HG02798 (cell line): ENCODE results near the gene AGBL4.

Experiments used
- ATAC-seq: cut with Tn5 transposase; IDR thresholded peaks from one replicate; pipeline ENCODE4 v1.9.1; 2021; ENCODE audit warnings: mild to moderate bottlenecking; ENCODE audit not compliant: unreplicated experiment, poor library complexity

Gene AGBL4

DNA sequence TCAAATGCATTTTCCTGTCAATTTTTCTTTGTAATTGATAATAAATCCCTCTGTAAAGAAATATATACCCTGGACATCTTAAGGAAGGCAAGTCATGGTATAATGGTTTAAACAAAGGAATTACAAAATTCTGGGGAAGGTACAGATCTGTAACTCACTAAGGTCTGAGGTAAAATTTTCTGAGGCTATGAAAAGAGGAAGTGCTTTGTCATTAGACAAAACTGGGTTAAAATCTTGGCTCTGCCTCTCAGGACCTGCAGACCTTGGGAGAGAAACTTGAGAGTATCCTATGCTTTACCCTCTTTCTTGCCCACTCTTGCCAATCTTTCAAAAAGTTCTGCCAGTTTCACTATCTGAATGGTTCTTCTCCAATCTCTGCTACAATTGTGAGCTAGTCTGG, 1220.3 kb downstream of the AGBL4 start:
- no peak for ATAC-seq

DNA sequence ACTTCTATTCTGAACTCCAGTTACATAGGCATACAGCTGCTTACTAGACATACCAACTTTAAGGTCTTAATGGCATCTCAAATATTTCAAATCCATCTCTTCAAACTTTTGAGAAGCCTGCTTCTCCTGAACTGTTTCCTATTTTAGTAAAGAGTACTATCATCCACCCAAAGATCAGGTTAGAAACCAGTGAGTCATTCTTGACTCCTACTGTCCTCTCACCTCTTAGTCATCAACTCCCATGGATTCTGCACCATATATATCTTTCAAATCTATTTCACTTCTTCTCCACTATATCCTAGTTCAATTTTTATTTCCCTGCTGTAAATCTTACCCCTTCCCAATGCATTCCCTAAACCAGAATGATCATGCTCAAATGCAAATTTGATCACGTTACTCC, 1228.9 kb downstream of the AGBL4 start:
- no peak for ATAC-seq

DNA sequence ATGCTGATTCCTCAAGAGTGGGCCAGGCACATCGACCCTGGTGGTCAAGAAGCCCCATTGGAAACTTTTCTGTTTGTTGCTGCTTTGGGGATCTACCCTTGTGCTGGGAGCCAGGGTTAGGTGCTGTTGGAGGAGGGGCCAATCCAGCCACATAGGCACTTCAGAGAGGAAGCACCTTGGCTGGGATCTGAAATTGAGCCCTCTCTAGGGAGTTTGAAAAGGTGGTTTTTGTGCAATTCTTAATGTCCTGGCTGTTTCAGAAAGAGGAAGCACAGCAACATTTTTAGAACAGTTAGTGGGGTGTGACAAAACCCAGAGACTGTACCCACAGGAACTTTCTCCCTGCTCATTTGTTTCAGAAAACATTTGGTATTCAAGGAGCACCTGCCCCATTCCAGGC, 1229.9 kb downstream of the AGBL4 start:
- peak; percentile 72 for ATAC-seq

DNA sequence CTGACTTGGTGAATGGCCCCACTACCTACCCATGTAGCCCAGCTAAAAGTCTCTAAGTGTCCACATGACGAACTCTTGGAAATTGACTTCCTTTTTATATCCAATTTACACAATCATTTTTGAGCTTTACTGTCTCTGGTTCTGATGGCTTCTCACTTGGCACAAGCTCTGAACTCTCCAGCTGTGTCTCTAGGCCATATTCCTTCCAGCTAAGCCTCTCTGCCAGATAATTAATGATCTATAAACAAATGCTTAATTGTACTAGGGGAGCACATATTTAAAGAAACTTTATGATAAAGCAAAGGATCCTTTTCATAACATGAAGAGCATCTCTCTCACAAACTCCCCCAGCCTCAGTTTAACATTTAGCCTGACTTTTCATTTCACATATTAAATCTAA, 1230.8 kb downstream of the AGBL4 start:
- no peak for ATAC-seq

DNA sequence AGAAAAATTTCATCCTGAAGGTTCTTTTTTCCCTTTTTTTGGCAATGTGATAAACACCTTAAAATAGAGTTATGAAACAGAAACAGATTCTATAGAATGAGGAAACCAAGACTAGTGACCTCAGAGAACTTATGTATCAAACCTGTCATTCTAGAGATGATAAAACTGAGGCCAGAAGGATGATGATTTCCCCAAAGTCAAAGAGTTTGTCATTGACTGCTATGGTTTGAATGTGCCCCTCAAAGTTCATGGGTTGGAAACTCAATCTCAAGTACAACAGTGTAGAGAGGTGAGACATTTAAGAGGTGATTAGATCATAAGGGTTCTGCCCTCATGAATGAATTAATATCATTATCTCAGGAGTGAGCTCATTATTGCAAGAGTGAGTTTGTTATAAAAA, 1233.4 kb downstream of the AGBL4 start:
- no peak for ATAC-seq

DNA sequence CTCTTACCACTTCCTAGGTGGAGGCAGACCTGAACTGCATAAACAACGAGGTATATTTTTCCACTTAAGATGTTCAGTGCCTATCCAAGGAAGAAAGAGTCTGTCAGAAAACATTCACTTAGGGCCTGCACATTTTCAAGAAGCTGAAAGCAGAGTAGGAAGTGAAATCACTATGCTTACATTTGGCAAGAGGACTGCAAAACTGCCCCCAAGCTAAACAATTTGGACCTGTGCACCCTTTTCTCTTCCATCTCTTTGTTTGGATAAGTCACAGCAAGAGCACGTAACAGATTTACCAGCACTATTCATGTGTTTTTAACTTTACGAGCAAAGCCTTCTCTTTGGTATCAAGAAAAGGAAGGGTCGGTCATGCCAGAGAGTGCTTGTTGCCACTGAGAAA, 1233.9 kb downstream of the AGBL4 start:
- no peak for ATAC-seq

DNA sequence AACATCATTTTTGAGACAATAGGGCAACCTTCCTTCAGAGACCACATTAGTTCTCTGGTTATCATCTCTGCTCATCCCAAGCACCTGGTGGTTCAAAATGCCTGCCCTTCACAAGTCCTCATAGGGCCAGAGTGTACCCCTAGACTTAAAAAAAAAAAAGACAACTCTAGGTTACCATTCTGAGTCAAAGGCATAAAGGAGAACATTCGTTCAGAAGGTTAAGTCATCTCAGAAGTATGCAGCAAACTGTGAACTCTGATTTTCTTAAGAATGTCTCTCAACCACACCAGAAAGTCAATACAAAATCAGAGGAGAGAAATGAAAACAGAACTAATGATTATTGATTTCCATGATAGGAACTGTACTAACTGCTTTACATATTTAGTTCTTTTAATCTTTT, 1237.9 kb downstream of the AGBL4 start:
- ATAC-seq = no peak

DNA sequence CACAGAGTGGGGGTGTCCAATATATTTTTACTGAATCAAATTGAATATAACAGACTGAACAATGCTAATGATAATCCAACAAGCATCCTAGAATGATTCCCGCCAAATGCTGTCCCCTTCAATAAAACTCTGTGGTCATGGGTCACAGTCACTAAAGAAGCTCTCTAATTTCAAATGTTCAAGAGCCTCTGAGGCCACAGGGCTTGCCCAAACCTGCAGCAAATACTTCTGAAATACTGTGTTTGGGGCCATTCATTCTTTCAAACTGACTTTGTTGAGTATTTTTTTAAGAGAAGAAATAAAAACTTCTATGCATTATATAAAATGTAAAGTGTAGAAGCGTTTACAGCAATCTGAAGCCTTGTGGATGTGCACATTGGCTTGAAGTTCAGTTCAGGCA, 1239.5 kb downstream of the AGBL4 start:
- ATAC-seq = no peak

DNA sequence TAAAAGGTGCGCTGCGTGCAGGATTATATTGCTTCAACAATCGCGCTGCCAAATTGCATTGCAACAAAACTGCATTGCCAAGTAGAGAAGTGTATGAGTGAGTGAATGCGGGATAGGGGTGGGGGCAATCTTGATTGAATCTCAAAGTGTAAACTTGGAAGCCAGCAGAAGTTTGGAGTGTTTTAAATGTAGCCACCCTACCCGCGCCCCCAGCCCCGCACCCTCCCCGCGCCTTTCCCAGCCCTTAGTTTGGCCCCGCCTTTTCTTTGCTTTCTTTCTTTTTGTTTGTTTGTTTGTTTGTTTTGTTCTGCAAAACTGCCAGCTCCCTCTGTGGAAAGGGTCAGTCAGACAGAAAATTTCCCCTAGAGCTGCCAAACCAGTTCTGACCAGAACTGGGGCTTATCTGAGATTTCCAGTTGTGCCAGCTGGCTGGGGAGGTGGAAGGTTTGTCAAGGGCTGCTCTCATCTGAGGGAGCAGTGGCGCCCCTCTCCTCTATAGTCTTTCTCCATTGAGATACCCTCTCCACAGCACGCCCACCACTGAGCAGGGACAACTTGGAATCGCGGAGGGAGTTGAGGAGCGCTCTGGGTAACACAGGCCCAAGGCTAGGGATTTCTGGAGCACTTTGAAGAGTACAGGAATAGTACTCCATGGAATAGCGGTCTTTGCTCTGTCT, 1246.4 kb downstream of the AGBL4 start:
- no peak for ATAC-seq

DNA sequence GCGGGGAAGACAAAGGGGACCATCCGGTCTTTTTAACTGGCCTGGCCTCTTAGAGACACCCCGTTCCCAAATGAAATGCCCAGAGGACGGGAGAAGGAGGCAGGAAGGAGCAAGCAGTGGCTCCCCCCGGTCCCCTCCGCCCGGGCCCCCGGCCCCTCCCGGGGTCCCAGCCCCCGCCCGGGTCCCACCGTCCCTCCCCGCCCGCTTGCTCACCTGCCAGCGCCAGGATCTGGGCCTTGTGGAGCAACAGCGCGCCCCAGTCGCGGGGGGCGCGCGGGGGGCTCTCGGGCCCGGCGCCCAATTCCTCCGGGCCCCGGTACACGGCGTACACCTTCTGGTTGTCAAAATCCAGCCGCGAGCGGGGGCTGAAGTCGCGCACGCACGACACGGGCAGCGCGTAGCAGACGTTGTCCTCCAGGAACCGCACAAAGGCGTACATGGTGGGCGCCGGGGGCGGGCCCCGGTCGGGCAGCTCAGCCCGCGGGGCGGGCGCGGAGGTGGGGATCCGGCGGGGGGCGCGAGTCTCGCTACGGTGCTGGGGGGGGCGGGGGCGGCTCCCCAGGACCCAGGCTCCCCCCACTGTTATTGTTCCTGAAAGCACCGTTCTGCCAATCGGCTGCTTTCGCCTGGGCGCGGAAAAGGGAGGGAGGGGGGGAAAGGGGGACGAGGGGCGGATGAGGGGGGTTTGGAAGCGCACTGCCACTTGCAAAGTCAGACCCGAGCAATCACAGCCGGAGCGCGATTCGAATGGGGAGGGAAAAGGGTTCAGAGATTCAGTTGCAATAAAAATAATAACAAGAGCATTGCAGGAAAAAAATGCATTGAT, 1247.1 kb downstream of the AGBL4 start, which contains the start of gene BEND5:
BEND5 (minus strand) TSS at position 499 of the 826 bp plus-strand sequence; CDS start at position 439, 60 bp downstream.
- ATAC-seq = no peak

DNA sequence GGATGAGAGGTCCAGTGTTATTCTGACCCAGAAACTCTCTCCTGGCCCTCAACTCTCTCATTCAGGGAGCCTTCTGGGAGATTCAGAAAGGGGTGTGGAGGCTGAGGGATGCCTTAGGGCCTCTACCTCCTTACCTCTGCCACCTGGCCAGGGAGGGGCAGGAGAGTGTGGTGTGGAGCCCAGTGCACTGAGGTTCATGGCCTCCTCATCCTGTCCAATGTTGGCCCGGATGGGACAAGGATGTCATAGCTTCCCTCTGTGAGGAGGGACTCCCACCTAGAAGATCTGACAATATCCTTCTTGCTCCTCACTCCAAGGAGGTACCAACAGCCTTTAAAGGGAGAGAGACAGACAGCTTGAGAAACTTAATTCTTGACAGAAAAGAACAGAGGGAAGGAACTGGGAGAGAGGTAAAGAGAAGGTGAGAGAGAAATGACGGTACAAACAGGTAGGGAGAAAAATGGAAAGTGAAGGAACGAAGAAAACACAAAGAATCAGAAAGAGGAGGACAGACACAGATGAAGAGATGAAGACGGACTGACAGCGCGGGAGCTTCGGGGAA, 1247.8 kb downstream of the AGBL4 start:
- no peak for ATAC-seq

DNA sequence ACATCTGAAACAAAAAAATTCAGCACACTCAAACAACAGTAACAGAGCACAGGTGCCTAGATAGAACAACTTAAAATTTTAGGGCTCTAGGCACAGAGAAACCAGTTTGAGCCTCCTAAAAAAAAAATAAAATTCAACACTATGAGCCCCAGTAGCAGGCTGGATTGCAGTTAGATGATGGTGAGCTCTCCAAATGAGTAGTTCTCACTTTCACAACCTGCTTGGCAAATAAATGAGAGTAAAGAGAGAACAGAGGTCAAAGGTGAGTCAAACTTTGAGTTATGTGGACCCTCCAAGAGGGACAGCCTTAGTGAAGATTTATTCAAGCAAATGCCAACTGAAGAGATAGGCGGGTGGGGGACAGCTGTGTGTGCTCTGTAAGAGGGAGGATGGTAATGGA, 1250.6 kb downstream of the AGBL4 start:
- ATAC-seq = peak; percentile 40

DNA sequence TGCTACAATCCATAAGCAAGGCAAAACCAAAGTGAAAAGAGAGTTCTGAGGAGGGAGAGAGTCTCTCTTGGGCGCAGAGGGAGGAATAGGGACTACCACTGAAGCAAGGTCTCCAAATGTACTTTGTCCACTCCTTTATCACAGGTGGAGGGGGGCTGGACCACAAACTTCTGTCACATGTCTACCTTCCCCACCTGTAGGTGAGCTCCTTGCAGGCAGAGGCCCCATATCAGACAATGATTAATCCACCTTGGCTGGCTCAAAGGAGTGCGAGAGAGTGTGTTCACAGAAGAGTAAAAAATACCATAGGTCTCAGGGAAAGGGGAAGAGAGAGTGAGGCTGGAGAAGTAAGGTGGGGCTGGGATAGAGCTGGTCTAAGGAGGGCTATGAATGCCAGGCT, 1251.5 kb downstream of the AGBL4 start:
- ATAC-seq = no peak

DNA sequence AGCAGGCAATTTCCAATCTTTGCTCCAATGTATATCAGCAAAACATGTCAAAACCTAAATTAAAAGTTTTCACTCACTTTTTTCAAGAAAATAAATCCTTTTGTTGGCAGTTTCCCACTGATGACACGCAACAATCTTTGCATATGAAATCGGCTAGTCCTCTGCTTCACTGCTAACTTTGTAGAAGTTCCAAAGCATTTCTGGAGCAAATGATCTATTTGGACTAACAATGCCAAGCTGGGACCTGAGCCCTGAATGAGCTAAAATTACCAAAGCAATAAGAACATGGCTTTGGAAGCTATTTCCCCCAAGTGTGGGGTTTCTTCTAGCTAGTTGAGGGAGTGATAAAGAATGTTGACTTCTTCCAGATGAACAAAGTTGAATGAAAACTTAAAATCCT, 1252.2 kb downstream of the AGBL4 start:
- ATAC-seq = no peak

DNA sequence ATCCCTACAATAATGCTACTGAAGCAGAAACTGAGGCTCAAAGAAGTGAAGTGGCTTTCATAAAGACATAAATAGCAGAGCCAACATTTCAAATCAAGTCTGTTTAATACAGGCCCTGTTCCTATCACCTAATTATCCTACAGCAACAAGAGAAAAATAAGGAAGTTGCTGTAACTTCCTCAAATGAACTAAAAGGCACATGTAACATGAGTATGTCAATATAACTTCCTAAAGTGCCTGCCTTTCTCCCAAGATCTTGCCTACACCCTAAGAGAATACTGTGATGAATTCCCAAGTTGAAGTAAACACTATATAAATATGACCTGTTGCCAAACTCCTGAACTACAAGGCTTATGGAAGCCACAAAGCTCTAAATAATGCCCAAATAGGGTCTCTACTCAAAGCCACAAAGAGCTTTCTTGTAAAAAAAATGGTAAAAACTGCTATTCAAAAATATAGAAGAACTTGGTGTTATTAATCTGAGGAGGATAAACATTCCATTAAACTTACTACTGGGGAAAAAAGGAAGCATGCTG, 1255.7 kb downstream of the AGBL4 start:
- no peak for ATAC-seq

DNA sequence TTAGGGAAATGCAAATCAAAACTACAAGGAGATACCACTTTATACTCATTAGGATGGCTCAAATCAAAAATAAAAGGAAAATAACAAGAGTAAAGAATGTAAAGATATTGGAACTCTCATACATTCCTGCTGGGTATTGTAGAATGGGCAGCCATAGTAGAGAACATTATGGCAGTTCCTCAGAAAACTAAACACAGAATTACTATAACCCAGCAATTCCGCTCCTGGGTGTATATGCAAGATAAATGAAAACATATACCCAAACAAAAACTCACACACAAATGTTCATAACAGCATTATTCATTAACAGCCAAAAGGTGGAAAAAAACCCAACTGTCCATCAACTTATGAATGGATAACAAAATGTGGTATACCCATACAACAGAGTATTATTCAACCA, 1258.4 kb downstream of the AGBL4 start:
- no peak for ATAC-seq

DNA sequence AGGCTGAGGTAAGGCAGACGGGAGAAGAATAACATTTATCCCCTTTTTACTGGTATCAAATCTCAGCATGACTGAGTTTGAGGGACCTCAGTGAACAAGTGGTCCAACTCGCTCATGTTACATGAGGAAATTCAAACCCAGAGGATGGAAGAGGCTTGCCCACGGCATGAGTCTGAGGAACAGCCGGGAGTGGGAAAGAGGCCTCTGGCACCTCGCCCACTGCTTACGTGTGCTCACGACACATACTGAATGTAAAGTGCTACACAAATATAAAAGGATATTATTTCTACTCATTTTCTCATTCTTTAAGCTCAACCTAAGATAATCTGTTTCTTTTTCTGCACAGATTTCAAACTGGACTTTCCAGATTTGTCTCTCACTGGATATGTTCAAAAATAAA, 1261.8 kb downstream of the AGBL4 start:
- no peak for ATAC-seq

DNA sequence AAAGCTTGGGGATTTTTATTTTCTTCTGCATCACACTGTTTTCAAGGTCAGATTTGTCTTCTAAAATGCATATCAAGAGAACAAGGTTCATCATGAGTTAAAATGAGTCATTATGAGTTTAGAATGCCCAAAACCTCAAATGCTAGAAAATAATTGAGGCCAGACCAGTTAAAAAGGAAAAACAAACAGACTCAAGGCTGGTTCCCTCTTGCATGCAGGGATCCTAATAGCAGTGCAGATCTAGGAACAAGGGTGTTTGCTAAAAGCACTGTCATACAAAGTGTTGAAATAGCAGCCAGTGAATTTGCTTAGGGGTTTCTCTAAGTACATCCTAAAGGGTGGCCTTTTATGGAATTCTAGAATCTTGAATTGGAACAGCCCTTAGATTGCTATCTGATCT, 1262.3 kb downstream of the AGBL4 start:
- ATAC-seq = no peak

DNA sequence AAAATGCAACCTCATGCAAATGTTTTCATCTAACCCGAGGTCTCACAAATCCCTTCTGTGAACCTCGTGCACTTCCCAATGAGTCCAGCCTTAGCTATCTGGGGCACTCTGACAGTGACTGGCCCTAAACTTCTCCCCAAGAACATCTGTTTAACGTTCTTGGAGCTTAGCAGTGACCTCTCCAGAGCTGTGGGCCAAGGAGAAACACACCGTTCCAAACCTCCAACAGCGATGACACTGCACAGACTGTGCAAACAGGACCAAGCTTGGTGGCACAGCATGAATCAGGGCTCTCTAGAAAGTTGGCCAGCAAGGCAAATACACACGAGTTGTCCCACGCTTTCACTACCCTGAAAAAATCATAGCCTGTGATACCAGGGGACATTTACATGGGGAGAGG, 1262.9 kb downstream of the AGBL4 start:
- no peak for ATAC-seq

DNA sequence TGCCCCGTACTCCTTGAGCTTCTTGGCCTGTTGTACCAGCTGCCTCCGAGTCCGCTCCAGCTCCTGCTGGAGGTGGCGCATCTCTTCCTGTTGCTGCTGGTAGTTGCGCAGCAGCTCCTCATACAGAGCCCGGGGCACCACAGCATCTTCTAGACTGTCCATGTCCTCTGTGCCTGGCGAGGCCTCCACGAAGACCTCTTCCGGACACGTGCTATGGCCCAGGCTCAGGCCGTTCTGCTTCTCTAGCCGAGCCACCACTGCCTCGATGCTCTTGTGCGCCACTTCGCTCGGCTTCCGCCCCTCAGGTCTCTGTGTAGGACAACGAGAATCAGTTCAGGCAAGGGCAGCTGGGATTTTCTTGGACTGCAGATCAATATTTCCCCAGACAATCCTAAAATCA, 1264.8 kb downstream of the AGBL4 start:
- ATAC-seq = no peak

DNA sequence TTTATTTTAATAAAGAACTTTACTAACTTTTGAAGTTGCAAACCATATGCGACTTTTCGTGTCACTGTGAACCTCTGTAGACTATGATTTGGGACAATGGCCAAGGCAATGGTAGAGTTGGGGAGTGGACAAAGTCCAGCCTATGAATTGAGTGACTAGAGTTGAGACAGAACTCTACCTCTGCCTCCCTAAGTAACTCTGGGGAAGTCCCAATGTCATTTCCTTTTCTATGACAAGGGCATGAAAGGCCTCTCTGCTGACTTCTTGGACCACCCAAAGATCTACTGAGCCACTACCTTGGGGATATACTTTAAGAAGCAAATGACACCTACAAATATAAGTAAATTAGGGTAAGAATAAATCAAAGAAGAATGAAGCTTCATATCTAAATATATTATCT, 1266.4 kb downstream of the AGBL4 start:
- no peak for ATAC-seq
